Keratinocyte (primary cell): ENCODE measurements around the gene MRTO4. TPM values are rescaled to one million over a fixed set of nuclear protein-coding genes. Genes with fewer than 3 reads are reported as not detected.

Experiments used
- DNase-seq: peaks from one replicate; pipeline ENCODE4 v3.0.0-alpha.2; 2011; ENCODE audit warnings: low read depth, missing footprints, low spot score
- FAIRE-seq: peaks from 2 replicates; lab custom pipeline; 2011; peaks lifted over from hg19 to GRCh38; lab: Jason Lieb, UNC
- H2AFZ ChIP-seq: 2 replicates; pipeline ENCODE4 v1.6.0; 2012; ENCODE audit warnings: low read length, control low read depth, inconsistent platforms; ENCODE audit not compliant: control insufficient read depth
- H3K27ac ChIP-seq: 2 replicates; pipeline ENCODE4 v1.5.1; 2011; ENCODE audit warnings: low read length; ENCODE audit not compliant: control insufficient read depth, insufficient read depth
- H3K27me3 ChIP-seq: 3 replicates; pipeline ENCODE4 v1.6.0; 2011; ENCODE audit warnings: low read length; ENCODE audit not compliant: control insufficient read depth, insufficient read depth; ENCODE audit errors: extremely low read depth
- H3K36me3 ChIP-seq, 2 experiments: 2 replicates in 1 of 2; 3 replicates in 1 of 2; pipeline ENCODE4 v1.5.1; 2011; ENCODE audit warnings: low read length in 2 of 2, mild to moderate bottlenecking in 1 of 2; ENCODE audit not compliant: control insufficient read depth in 2 of 2, insufficient read depth in 2 of 2; ENCODE audit errors: extremely low read depth in 1 of 2
- H3K4me1 ChIP-seq: 3 replicates; pipeline ENCODE4 v1.5.1; 2011; ENCODE audit warnings: low read length; ENCODE audit not compliant: control insufficient read depth, insufficient read depth; ENCODE audit errors: extremely low read depth
- H3K4me2 ChIP-seq: 3 replicates; pipeline ENCODE4 v1.6.0; 2011; ENCODE audit warnings: low read depth, low read length; ENCODE audit not compliant: control insufficient read depth, insufficient read depth; ENCODE audit errors: extremely low read depth
- H3K4me3 ChIP-seq, 3 experiments: fragments of 200-600 bp in 1 of 3; sonication (generic) in 1 of 3; 2 replicates in 2 of 3; 3 replicates in 1 of 3; pipeline ENCODE4 v1.5.1; 2011 to 2016; ENCODE audit warnings: low read length in 3 of 3, mild to moderate bottlenecking in 3 of 3, control low read depth in 2 of 3, inconsistent platforms in 1 of 3, low read depth in 1 of 3, mixed read lengths in 1 of 3, mixed run types in 1 of 3, moderate library complexity in 1 of 3; ENCODE audit not compliant: control insufficient read depth in 2 of 3, insufficient read depth in 2 of 3; ENCODE audit errors: extremely low read depth in 1 of 3
- H3K79me2 ChIP-seq: 2 replicates; pipeline ENCODE4 v1.6.0; 2012; ENCODE audit warnings: low read length; ENCODE audit not compliant: control insufficient read depth, insufficient read depth
- H3K9ac ChIP-seq: 3 replicates; pipeline ENCODE4 v1.6.0; 2011; ENCODE audit warnings: low read length; ENCODE audit not compliant: control insufficient read depth, insufficient read depth; ENCODE audit errors: extremely low read depth
- H3K9me1 ChIP-seq: 3 replicates; pipeline ENCODE4 v1.6.0; 2011; ENCODE audit warnings: low read length; ENCODE audit not compliant: control insufficient read depth, insufficient read depth; ENCODE audit errors: extremely low read depth
- H3K9me3 ChIP-seq: 2 replicates; pipeline ENCODE4 v1.5.1; 2012; ENCODE audit warnings: low read depth, low read length; ENCODE audit not compliant: control insufficient read depth
- H4K20me1 ChIP-seq: 3 replicates; pipeline ENCODE4 v1.6.0; 2011; ENCODE audit warnings: low read length; ENCODE audit not compliant: control insufficient read depth, insufficient read depth; ENCODE audit errors: extremely low read depth
- EZH2 ChIP-seq: IDR thresholded peaks from one replicate; pipeline ENCODE4 v1.6.1; 2012; ENCODE audit warnings: inconsistent platforms, mild to moderate bottlenecking, low read length, moderate library complexity
- dilution Hi-C: fragments of 300-500 bp; cut with MboI; formaldehyde crosslinking; loops from one replicate; pipeline ENCODE4 v1.7.0; 2020; ENCODE audit warnings: low sequenced_read_pairs; ENCODE audit not compliant: extremely low pct_ligation_motif_present
- polyA plus RNA-seq, 5 experiments: library from polyadenylated mRNA; depleted of rRNA in 3 of 5; stranded (reverse) in 3 of 5; stranded (forward) in 1 of 5; unstranded in 1 of 5; fragments of >200 nt; gene quantifications; 1 replicate in 1 of 5; 2 replicates in 3 of 5; 3 replicates in 1 of 5; pipeline versions ENCODE4 v1.2.1 to v1.2.3, GENCODE V29; 2011 to 2012; ENCODE audit warnings: missing spikeins in 2 of 5, low read depth in 1 of 5, low replicate concordance in 1 of 5
- TF ChIP-seq, protein P1 (sequence below), 3 experiments: IDR thresholded peaks in 1 of 3; conservative IDR thresholded peaks in 1 of 3; optimal IDR thresholded peaks in 1 of 3; 2 replicates in 2 of 3; 3 replicates in 1 of 3; pipeline versions ENCODE3 to v1.5.1; 2011; ENCODE audit warnings: low read length in 3 of 3, mild to moderate bottlenecking in 3 of 3, moderate library complexity in 2 of 3, control low read depth in 1 of 3, inconsistent platforms in 1 of 3; ENCODE audit not compliant: insufficient read depth in 2 of 3; ENCODE audit errors: extremely low read depth in 1 of 3

The MRTO4 gene
- polyA plus RNA-seq, 1 donor (not counting 4 experiments of a cell fraction or from before 2014, with no cell fraction given), result 50.2 TPM

DNA sequence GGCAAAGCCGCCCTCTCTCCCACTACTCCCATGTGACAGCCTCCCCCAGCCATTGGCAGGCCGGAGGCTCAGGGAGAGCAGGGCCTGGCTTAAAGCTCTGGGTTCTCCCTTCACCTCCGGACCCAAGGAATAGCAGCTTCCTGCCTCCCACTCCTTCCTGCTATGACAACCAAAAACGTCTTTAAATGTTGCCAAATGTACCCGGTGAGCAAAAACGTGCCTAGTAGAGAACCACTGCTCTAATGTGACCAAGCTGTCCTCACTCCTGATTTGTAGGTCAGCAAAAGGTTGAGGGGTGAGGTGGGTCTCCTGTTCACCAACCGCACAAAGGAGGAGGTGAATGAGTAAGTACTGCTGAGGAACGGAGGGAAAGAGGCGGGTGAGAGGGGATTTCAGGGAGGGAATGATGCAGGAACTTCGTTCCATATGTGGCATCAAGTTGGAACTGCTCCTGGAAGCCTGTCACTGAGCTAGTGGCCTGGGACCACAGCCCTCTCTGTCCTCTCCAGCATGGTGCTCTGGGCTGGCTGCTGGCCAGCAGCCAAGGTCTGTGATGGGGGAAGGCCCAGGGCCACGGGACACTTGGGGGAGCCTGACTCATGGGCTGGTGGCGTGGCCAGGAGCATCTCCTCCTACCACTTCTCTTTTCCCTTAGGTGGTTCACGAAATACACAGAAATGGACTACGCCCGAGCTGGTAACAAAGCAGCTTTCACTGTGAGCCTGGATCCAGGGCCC, 5.7 kb downstream of the MRTO4 start:
- H3K27me3 ChIP-seq, result no peaks in the 10 kb centered on the region
- no peak overlapping the region for H2AFZ ChIP-seq
- FAIRE-seq, result no peak
- H3K4me2 ChIP-seq, result no peak overlapping the region
- peaks cover 12% of the 10 kb centered on the region for H4K20me1 ChIP-seq
- H3K79me2 ChIP-seq, result peaks cover 44% of the 10 kb centered on the region
- H3K36me3 ChIP-seq, result peaks cover 38 to 52% of the 10 kb centered on the region in 2 experiments
- H3K9me3 ChIP-seq, result no peaks in the 10 kb centered on the region
- DNase-seq, result no peak
- no peak overlapping the region for H3K27ac ChIP-seq
- no peak for TF ChIP-seq EZH2
- TF ChIP-seq, protein P1, sequence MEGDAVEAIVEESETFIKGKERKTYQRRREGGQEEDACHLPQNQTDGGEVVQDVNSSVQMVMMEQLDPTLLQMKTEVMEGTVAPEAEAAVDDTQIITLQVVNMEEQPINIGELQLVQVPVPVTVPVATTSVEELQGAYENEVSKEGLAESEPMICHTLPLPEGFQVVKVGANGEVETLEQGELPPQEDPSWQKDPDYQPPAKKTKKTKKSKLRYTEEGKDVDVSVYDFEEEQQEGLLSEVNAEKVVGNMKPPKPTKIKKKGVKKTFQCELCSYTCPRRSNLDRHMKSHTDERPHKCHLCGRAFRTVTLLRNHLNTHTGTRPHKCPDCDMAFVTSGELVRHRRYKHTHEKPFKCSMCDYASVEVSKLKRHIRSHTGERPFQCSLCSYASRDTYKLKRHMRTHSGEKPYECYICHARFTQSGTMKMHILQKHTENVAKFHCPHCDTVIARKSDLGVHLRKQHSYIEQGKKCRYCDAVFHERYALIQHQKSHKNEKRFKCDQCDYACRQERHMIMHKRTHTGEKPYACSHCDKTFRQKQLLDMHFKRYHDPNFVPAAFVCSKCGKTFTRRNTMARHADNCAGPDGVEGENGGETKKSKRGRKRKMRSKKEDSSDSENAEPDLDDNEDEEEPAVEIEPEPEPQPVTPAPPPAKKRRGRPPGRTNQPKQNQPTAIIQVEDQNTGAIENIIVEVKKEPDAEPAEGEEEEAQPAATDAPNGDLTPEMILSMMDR (optimal IDR thresholded peaks at IDR 0.05 in 1 of 3, IDR thresholded peaks at IDR 0.05 in 1 of 3, conservative IDR thresholded peaks at IDR 0.05 in 1 of 3; ENCODE audit: extremely low read depth in 1 of 3, insufficient read depth in 2 of 3, low read length in 3 of 3), result no peak
- dilution Hi-C loops, result no loop called here
- peaks cover 14% of the 10 kb centered on the region for H3K4me1 ChIP-seq
- H3K9ac ChIP-seq, result no peak overlapping the region
- H3K9me1 ChIP-seq, result peaks cover 3% of the 10 kb centered on the region
- no peak overlapping the region for H3K4me3 ChIP-seq

DNA sequence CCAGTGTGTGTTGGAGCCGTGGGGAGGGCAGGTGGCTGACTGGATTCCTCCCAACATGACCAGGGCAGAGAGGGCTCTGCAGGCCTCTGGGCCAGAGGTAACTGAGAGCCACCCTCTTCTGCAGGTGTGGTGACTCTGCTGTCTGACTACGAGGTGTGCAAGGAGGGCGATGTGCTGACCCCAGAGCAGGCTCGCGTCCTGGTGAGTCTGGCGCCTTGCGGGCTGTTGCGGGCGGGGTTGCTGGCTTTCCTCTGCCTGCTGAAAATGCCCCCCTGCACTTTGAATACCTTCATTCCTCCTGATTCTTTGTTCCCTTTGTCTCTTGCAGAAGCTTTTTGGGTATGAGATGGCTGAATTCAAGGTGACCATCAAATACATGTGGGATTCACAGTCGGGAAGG, 6.7 kb downstream of the MRTO4 start:
- H2AFZ ChIP-seq, result no peak overlapping the region
- H3K27ac ChIP-seq, result no peak overlapping the region
- DNase-seq, result no peak
- no peak overlapping the region for H3K4me2 ChIP-seq
- H3K4me3 ChIP-seq, result no peak overlapping the region
- peaks cover 5% of the 10 kb centered on the region for H3K4me1 ChIP-seq
- no peak for FAIRE-seq
- H3K36me3 ChIP-seq, result peaks cover 38 to 52% of the 10 kb centered on the region in 2 experiments
- H3K27me3 ChIP-seq, result no peaks in the 10 kb centered on the region
- H3K9me3 ChIP-seq, result no peaks in the 10 kb centered on the region
- TF ChIP-seq EZH2, result no peak
- TF ChIP-seq, protein P1 (optimal IDR thresholded peaks at IDR 0.05 in 1 of 3, IDR thresholded peaks at IDR 0.05 in 1 of 3, conservative IDR thresholded peaks at IDR 0.05 in 1 of 3; ENCODE audit: extremely low read depth in 1 of 3, insufficient read depth in 2 of 3, low read length in 3 of 3), result no peak
- peaks cover 34% of the 10 kb centered on the region for H3K79me2 ChIP-seq
- H4K20me1 ChIP-seq, result peaks cover 12% of the 10 kb centered on the region
- peaks cover 3% of the 10 kb centered on the region for H3K9me1 ChIP-seq
- no peak overlapping the region for H3K9ac ChIP-seq
- dilution Hi-C loops, result no loop called here
